HUES6 (cell line): ENCODE measurements around the gene DOCK9.

Source experiments
- H3K27ac ChIP-seq: 2 replicates; pipeline ENCODE4 v1.7.0; 2013; ENCODE audit warnings: low read depth, mild to moderate bottlenecking, low read length, inconsistent platforms
- H3K27me3 ChIP-seq: 2 replicates; pipeline ENCODE4 v1.6.1; 2013; ENCODE audit warnings: low read length; ENCODE audit not compliant: control insufficient read depth, insufficient read depth
- H3K36me3 ChIP-seq: 2 replicates; pipeline ENCODE4 v1.6.1; 2013; ENCODE audit warnings: low read length; ENCODE audit not compliant: control insufficient read depth, insufficient read depth
- H3K4me1 ChIP-seq: 2 replicates; pipeline ENCODE4 v1.6.1; 2013; ENCODE audit warnings: low read length; ENCODE audit not compliant: control insufficient read depth, insufficient read depth
- H3K4me3 ChIP-seq: 2 replicates; pipeline ENCODE4 v1.5.1; 2013; ENCODE audit warnings: low read depth, low read length
- H3K9ac ChIP-seq: one replicate; pipeline ENCODE4 v1.6.1; 2013; ENCODE audit warnings: mild to moderate bottlenecking, low read length
- H3K9me3 ChIP-seq: 2 replicates; pipeline ENCODE4 v1.6.1; 2013; ENCODE audit warnings: low read depth, low read length; ENCODE audit not compliant: control insufficient read depth, insufficient read depth

DOCK9 gene

DNA sequence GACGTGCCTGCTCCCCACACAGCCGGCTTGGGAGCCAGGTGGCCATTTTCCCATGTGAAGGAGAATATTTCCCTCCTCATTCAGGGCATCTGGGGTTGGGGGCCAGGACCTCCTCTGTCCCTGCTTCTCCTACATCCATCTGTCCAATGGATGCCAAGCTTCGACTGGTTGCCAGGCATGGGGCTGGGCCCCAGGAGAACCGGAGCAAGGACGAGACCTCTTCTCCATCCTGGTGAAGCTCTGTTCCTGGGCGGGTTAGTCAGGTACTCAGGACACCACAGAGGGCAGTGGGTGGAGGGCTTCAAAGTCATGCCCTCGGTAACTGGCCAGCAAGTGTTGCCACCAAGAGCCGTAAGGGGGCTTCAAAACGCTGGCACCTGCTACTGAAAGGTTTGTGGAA lies 203.1 kb downstream of the DOCK9 start:
- Histone ChIP-seq H3K4me1 (peaks cover 5% of the 10 kb centered on the region; the same call in 1 of the 2 replicates), H3K36me3 (no peaks in the 10 kb centered on the region), H3K9ac (no peak overlapping the region), H3K27ac (no peak overlapping the region), H3K4me3 (no peak overlapping the region), H3K9me3 (no peaks in the 10 kb centered on the region), H3K27me3 (no peaks in the 10 kb centered on the region)

- Histone ChIP-seq H3K9ac (no peak overlapping the region), H3K4me1 (peaks cover 4% of the 10 kb centered on the region; the same call in 1 of the 2 replicates), H3K27me3 (no peaks in the 10 kb centered on the region), H3K27ac (no peak overlapping the region), H3K36me3 (no peaks in the 10 kb centered on the region), H3K9me3 (no peaks in the 10 kb centered on the region), H3K4me3 (no peak overlapping the region)
Observed at GRCh38 chr13:98773921-98774320, 203.9 kb downstream of the DOCK9 start.

GRCh38 chr13:98772794-98773452 lies 204.9 kb downstream of the DOCK9 start:
- Histone ChIP-seq H3K4me1 (no peaks in the 10 kb centered on the region), H3K27me3 (no peaks in the 10 kb centered on the region), H3K9me3 (no peaks in the 10 kb centered on the region), H3K9ac (no peak overlapping the region), H3K4me3 (no peak overlapping the region), H3K27ac (no peak overlapping the region), H3K36me3 (no peaks in the 10 kb centered on the region)

DNA sequence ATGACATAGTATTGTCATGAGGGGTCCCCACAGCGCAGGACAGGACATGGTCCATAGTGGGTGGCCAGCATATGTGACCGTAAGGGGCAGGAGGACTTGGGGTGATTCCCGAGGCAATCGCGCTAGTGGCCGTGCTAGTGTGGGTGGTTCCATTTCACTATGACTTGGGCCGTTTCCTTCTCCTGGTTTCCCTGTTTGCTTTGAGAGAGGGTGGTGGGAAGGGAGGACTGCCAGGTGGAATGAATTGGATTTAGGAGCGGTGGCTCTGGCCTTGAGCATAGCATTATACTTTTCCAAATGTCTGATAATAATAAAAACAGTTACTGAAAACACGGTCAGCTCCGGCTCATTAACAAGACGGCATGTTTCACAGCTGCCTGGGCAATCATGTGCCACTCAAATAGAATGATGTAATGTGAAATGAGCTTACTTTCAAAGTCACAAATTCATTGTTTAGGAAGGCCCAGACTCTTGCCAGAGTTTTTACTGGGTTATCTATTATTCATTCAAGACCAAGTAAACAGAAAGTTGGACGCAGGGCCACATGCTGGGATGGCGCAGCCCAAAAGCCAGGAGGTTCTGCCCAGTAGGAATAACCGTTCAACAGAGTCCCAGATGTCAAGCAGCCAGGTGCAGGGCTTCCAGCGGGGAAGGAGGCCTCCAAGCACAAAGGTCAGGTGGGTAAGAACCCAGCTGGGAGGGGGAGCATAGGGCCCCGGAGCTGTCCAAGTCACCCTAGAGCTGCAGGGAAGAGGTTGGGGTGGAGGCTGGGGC lies 205.8 kb downstream of the DOCK9 start:
- Histone ChIP-seq H3K36me3 (no peaks in the 10 kb centered on the region), H3K9ac (no peak overlapping the region), H3K27me3 (no peaks in the 10 kb centered on the region), H3K9me3 (no peaks in the 10 kb centered on the region), H3K4me1 (no peaks in the 10 kb centered on the region), H3K27ac (no peak overlapping the region), H3K4me3 (no peak overlapping the region)

DNA sequence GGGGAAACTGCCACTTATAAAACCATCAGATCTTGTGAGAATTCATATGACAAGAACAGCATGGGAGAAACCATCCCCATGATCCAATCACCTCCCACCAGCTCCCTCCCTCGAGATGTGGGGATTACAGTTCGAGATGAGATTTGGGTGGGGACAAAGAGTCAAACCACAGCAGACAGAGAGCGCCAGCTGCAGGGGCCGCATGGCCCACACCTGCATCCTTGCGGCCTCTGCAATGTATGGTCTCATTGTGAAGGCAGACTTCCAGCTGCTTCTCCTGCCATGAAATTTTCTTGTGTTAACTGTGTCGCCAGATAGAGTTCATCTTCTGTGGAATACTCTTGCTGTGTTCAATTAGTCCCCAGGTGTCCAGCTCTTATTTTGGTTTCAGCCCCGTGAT lies 208.1 kb downstream of the DOCK9 start:
- H3K4me1 ChIP-seq: no peaks in the 10 kb centered on the region
- H3K27ac ChIP-seq: no peak overlapping the region
- no peaks in the 10 kb centered on the region for H3K9me3 ChIP-seq

GRCh38 chr13:98768522-98768921 lies 209.3 kb downstream of the DOCK9 start:
- Histone ChIP-seq H3K36me3 (no peaks in the 10 kb centered on the region), H3K4me1 (no peaks in the 10 kb centered on the region), H3K9ac (no peak overlapping the region), H3K9me3 (no peaks in the 10 kb centered on the region), H3K27ac (no peak overlapping the region), H3K27me3 (peaks cover 2% of the 10 kb centered on the region; the same call in 1 of the 2 replicates), H3K4me3 (no peak overlapping the region)

More for the DNA sequence above, 208.1 kb downstream of the DOCK9 start:
- Histone ChIP-seq H3K36me3 (no peaks in the 10 kb centered on the region), H3K27me3 (peaks cover 2% of the 10 kb centered on the region; the same call in 1 of the 2 replicates), H3K9ac (no peak overlapping the region), H3K4me3 (no peak overlapping the region)

- Histone ChIP-seq H3K27me3 (peaks cover 2% of the 10 kb centered on the region; the same call in 1 of the 2 replicates), H3K4me1 (no peaks in the 10 kb centered on the region), H3K36me3 (no peaks in the 10 kb centered on the region), H3K4me3 (no peak overlapping the region), H3K27ac (no peak overlapping the region), H3K9ac (no peak overlapping the region), H3K9me3 (no peaks in the 10 kb centered on the region)
Observed at GRCh38 chr13:98766697-98767096, 211.2 kb downstream of the DOCK9 start.

DNA sequence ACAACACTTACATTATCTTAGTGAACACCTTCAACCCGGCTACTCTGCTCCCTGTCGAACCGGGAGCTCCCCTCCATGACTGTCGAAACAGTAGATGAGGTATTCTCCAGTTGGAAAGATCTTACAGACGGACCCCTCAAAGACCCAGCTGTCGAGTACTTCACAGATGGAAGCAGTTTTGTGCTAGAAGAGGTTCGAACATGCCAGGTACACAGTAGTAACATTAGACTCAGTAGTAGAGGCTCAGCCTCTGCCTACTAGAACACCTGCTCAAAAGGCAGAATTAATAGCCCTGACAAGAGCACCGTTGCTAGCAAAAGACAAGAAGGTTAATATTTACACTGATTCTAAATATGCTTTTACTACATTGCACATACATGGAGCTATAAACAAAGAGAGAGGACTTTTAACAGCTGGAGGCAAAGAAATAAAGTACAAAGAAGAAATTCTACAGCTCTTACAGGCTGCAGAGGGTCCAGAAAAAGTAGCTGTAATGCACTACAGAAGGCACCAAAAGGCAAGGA lies 211.8 kb downstream of the DOCK9 start:
- Histone ChIP-seq H3K9me3 (no peaks in the 10 kb centered on the region), H3K9ac (no peak overlapping the region), H3K4me1 (no peaks in the 10 kb centered on the region), H3K36me3 (no peaks in the 10 kb centered on the region), H3K4me3 (no peak overlapping the region), H3K27ac (no peak overlapping the region), H3K27me3 (peaks cover 2% of the 10 kb centered on the region; the same call in 1 of the 2 replicates)

DNA sequence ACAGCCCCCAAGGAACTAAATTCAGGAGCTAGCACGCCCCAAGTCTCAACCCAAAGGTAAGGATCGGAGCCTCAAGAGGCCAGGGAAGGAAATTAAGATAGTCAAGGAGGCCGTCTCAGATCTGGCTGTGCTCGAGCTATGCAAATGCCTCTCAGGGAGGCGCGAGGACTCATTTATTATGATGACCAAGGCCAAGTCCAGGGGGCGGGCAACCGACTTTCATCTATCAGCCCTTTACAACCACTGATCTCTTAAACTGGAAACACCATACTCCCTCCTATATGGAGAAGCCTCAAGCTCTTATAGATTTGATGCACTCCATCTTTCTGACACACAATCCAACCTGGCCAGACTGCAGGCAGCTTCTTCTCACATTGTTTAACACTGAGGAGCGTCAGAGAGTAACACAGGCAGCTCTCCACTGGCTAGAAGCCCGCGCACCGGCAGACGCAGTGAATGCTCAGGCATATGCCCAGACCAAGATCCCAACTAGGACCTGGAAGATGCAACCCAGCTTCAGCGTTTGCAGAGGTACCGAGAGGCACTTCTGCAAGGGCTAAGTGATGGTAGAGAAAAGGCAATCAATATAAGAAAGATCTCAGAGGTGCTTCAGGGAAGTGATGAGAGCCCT lies 215.8 kb downstream of the DOCK9 start:
- Histone ChIP-seq H3K27me3 (peaks cover 2% of the 10 kb centered on the region; the same call in 1 of the 2 replicates), H3K9me3 (peaks cover 4% of the 10 kb centered on the region; the same call in 1 of the 2 replicates), H3K4me1 (no peaks in the 10 kb centered on the region), H3K9ac (no peak overlapping the region), H3K27ac (no peak overlapping the region), H3K36me3 (no peaks in the 10 kb centered on the region), H3K4me3 (no peak overlapping the region)

DNA sequence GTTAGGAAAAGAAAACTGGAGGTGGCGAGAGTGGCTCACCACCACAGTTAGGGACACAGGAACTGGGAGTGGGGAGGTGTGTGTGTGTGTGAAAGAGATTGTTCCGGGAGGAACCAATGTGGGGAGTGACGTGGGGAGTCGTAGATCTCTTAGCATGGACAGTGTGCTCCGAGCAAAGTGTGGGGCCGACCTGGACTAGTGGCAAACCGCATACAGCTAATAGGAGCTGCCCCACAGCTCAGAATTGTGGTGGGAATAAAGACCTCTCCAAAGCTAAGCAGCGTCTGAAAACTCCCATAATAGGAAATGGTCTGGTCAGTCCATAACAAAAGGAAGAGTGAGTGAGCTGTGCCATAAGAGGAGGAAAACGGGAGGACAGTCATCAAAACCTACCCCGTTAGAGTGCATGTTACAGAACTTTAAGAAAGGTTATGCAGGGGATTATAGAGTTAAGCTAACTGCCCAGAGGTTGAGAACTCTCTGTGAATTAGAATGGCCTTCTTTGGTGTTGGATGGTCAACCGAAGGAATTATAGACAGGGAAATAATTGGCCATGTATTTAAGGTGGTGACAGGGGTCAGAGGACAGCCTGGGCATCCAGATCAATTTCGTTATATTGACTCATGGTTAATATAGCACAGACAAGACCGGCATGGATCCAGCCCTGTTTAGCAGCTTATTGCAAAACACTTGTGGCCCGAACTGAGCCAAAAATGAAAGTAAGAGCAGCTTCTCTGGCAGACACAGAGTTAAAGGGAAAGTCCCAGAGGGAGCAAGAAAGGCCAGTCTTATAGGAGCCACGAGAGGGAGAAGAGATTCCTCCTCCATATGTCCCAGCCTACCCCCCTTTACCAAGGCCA lies 216.5 kb downstream of the DOCK9 start:
- H3K36me3 ChIP-seq: no peaks in the 10 kb centered on the region
- H3K9me3 ChIP-seq: peaks cover 4% of the 10 kb centered on the region; the same call in 1 of the 2 replicates
- H3K9ac ChIP-seq: no peak overlapping the region
- H3K27ac ChIP-seq: no peak overlapping the region
- H3K4me1 ChIP-seq: no peaks in the 10 kb centered on the region
- H3K27me3 ChIP-seq: peaks cover 2% of the 10 kb centered on the region; the same call in 1 of the 2 replicates
- no peak overlapping the region for H3K4me3 ChIP-seq
